ENCODE data around the gene PDE2A. TPM values are rescaled to one million over a fixed set of nuclear protein-coding genes. Genes with fewer than 3 reads are reported as not detected.

The PDE2A gene
- total RNA-seq, 1 donor = 0.36 TPM

GRCh38 chr11:72635933-72636332 lies 38.3 kb downstream of the PDE2A start:
- no peaks in the 10 kb centered on the region for H4K20me1 ChIP-seq (ENCODE audit: insufficient read depth, low read length)
- H3K36me3 ChIP-seq (ENCODE audit: insufficient read depth, low read length) = no peaks in the 10 kb centered on the region
- H3K79me2 ChIP-seq (ENCODE audit: insufficient read depth, low read length) = no peaks in the 10 kb centered on the region
- no peak for DNase-seq (ENCODE audit: insufficient read length, low spot score, missing footprints)
- H3K27me3 ChIP-seq (ENCODE audit: insufficient read depth, low read length) = peaks cover 41% of the 10 kb centered on the region
- H2AFZ ChIP-seq (ENCODE audit: low read length) = no peak overlapping the region
- H3K27ac ChIP-seq (ENCODE audit: low read depth, low read length) = no peak overlapping the region
- no peak for TF ChIP-seq CTCF (IDR thresholded peaks at IDR 0.05; ENCODE audit: extremely low read depth, low read depth, low read length)
- no peaks in the 10 kb centered on the region for H3K4me1 ChIP-seq (ENCODE audit: insufficient read depth, low read length)
- H3K4me3 ChIP-seq (ENCODE audit: insufficient read depth, low read length) = no peak overlapping the region
- H3K4me2 ChIP-seq (ENCODE audit: insufficient read depth, low read length) = no peak overlapping the region
- no peaks in the 10 kb centered on the region for H3K9me3 ChIP-seq (ENCODE audit: low read depth, low read length)

GRCh38 chr11:72635309-72635915 lies 38.8 kb downstream of the PDE2A start:
- TF ChIP-seq CTCF (IDR thresholded peaks at IDR 0.05; ENCODE audit: extremely low read depth, low read depth, low read length) = no peak
- Histone ChIP-seq H3K27me3 (ENCODE audit: insufficient read depth, low read length) (peaks cover 36% of the 10 kb centered on the region), H3K4me1 (ENCODE audit: insufficient read depth, low read length) (no peaks in the 10 kb centered on the region)

GRCh38 chr11:72634472-72635095 lies 39.6 kb downstream of the PDE2A start:
- DNase-seq (ENCODE audit: insufficient read length, low spot score, missing footprints) = peak; percentile 88
- Histone ChIP-seq H3K9me3 (ENCODE audit: low read depth, low read length) (no peaks in the 10 kb centered on the region), H3K79me2 (ENCODE audit: insufficient read depth, low read length) (no peaks in the 10 kb centered on the region), H3K4me2 (ENCODE audit: insufficient read depth, low read length) (no peak overlapping the region), H3K4me3 (ENCODE audit: insufficient read depth, low read length) (no peak overlapping the region), H3K4me1 (ENCODE audit: insufficient read depth, low read length) (no peaks in the 10 kb centered on the region), H3K27ac (ENCODE audit: low read depth, low read length) (no peak overlapping the region), H3K27me3 (ENCODE audit: insufficient read depth, low read length) (peaks cover 34% of the 10 kb centered on the region), H3K36me3 (ENCODE audit: insufficient read depth, low read length) (no peaks in the 10 kb centered on the region), H2AFZ (ENCODE audit: low read length) (no peak overlapping the region), H4K20me1 (ENCODE audit: insufficient read depth, low read length) (no peaks in the 10 kb centered on the region)
- TF ChIP-seq CTCF (IDR thresholded peaks at IDR 0.05; ENCODE audit: extremely low read depth, low read depth, low read length) = no peak

More at GRCh38 chr11:72635309-72635915, 38.8 kb downstream of the PDE2A start:
- Histone ChIP-seq H2AFZ (ENCODE audit: low read length) (no peak overlapping the region), H4K20me1 (ENCODE audit: insufficient read depth, low read length) (no peaks in the 10 kb centered on the region), H3K9me3 (ENCODE audit: low read depth, low read length) (no peaks in the 10 kb centered on the region), H3K79me2 (ENCODE audit: insufficient read depth, low read length) (no peaks in the 10 kb centered on the region), H3K4me3 (ENCODE audit: insufficient read depth, low read length) (no peak overlapping the region), H3K27ac (ENCODE audit: low read depth, low read length) (no peak overlapping the region), H3K36me3 (ENCODE audit: insufficient read depth, low read length) (no peaks in the 10 kb centered on the region), H3K4me2 (ENCODE audit: insufficient read depth, low read length) (no peak overlapping the region)
- no peak for DNase-seq (ENCODE audit: insufficient read length, low spot score, missing footprints)

GRCh38 chr11:72634016-72634415 lies 40.2 kb downstream of the PDE2A start:
- Histone ChIP-seq H3K36me3 (ENCODE audit: insufficient read depth, low read length) (no peaks in the 10 kb centered on the region), H2AFZ (ENCODE audit: low read length) (no peak overlapping the region), H3K9me3 (ENCODE audit: low read depth, low read length) (no peaks in the 10 kb centered on the region), H3K4me3 (ENCODE audit: insufficient read depth, low read length) (no peak overlapping the region), H3K4me2 (ENCODE audit: insufficient read depth, low read length) (no peak overlapping the region), H4K20me1 (ENCODE audit: insufficient read depth, low read length) (no peaks in the 10 kb centered on the region), H3K27ac (ENCODE audit: low read depth, low read length) (no peak overlapping the region), H3K79me2 (ENCODE audit: insufficient read depth, low read length) (no peaks in the 10 kb centered on the region), H3K27me3 (ENCODE audit: insufficient read depth, low read length) (peaks cover 29% of the 10 kb centered on the region), H3K4me1 (ENCODE audit: insufficient read depth, low read length) (no peaks in the 10 kb centered on the region)
- no peak for TF ChIP-seq CTCF (IDR thresholded peaks at IDR 0.05; ENCODE audit: extremely low read depth, low read depth, low read length)
- no peak for DNase-seq (ENCODE audit: insufficient read length, low spot score, missing footprints)
